Ovary (tissue), 9 donors: ENCODE results near the gene SH2B2. TPM values are rescaled to one million over a fixed set of nuclear protein-coding genes. Genes with fewer than 3 reads are reported as not detected.
"Not testable (repeated sequence)": the region's sequence is repeated elsewhere in the genome, so short reads cannot be mapped to it uniquely, and the experiment has no call there.

Experiments used
- DNase-seq, 5 donors: peaks; one replicate each; pipeline ENCODE4 v3.0.0-alpha.2; 2019 to 2020
- H3K27ac ChIP-seq, 2 donors: fragments of 200-600 bp; one replicate each; pipeline versions ENCODE4 v1.5.1 to v1.8.0; 2019 to 2022
- H3K27me3 ChIP-seq: fragments of 200-600 bp; one replicate; pipeline ENCODE4 v1.8.0; 2022
- H3K36me3 ChIP-seq: fragments of 200-600 bp; sonication (generic); one replicate; pipeline ENCODE4 v1.5.1; 2019
- H3K4me1 ChIP-seq: one replicate; pipeline ENCODE4 v1.8.1; 2013; ENCODE audit warnings: mild to moderate bottlenecking, moderate library complexity; ENCODE audit not compliant: insufficient read depth
- H3K4me3 ChIP-seq: fragments of 200-600 bp; sonication (generic); one replicate; pipeline ENCODE4 v1.5.1; 2017
- H3K9me3 ChIP-seq, 2 donors: fragments of 200-600 bp in 1 of 2; sonication (generic) in 1 of 2; one replicate each; pipeline versions ENCODE4 v1.5.1 to v1.8.1; 2013 to 2019; ENCODE audit warnings: mild to moderate bottlenecking in 1 of 2, moderate library complexity in 1 of 2
- EP300 ChIP-seq: sonication (generic); formaldehyde crosslinking; IDR thresholded peaks from one replicate; pipeline ENCODE4 v1.6.1; 2017; ENCODE audit warnings: antibody characterized with exemption
- POLR2A ChIP-seq: fragments of 450-650 bp; IDR thresholded peaks from one replicate; pipeline ENCODE4 v1.6.1; 2017; ENCODE audit warnings: antibody characterized with exemption, mild to moderate bottlenecking, moderate library complexity
- WGBS, 3 donors: extraction: QIAGEN DNeasy Blood & Tissue Kit in 1 of 3; methylation state at CpG; one replicate each; pipeline versions ENCODE4 v1.1.5 to v1.1.7; 2013 to 2017; 5-methylcytosine and 5-hydroxymethylcytosine counted together
- intact Hi-C, 4 donors: fragments of 100-400 bp; cut with DNase I; formaldehyde crosslinking; loops; one replicate each; pipeline versions ENCODE4 v1.11.0 to v1.15.1; 2022 to 2023
- polyA plus RNA-seq, 2 donors: library from polyadenylated mRNA; stranded (reverse); fragments of 200-250 nt in 1 of 2; fragments of 350-450 nt in 1 of 2; fragmentation: Illumina TruSeq in 1 of 2; extraction: RNeasy Lipid Tissue Mini Kit (QIAGEN cat#74804) in 1 of 2; gene quantifications; one replicate each; pipeline ENCODE4 v1.2.3, GENCODE V29; 2013 to 2014
- total RNA-seq, 7 donors: library from RNA; depleted of rRNA in 2 of 7; stranded (reverse); fragments of >200 nt in 2 of 7; fragmentation: NEBNext Ultra II Directional in 3 of 7; extraction: Animal tissue kit (Norgen Biotek cat#: 25700) in 3 of 7; gene quantifications; one replicate each; pipeline versions ENCODE4 v1.1.0 to v1.2.4, GENCODE V29; 2016 to 2023
- donor health status: DM: no; HTN: no; CAD: no; lungs with moderate emphysema.
- donor health status: DM: no; HTN: no; CAD: no.
- donor health status: Bipolar disorder and iron deficiency.
- donor health status: DM: yes; HTN: yes; CAD: no.
- donor health status: DM: no; HTN: no; CAD: no.
- donor health status: DM: yes; HTN: yes; CAD: no.

Gene SH2B2
- total and polyA plus RNA-seq, 9 donors = 1.4 to 8.9 (median 4.5) TPM

DNA sequence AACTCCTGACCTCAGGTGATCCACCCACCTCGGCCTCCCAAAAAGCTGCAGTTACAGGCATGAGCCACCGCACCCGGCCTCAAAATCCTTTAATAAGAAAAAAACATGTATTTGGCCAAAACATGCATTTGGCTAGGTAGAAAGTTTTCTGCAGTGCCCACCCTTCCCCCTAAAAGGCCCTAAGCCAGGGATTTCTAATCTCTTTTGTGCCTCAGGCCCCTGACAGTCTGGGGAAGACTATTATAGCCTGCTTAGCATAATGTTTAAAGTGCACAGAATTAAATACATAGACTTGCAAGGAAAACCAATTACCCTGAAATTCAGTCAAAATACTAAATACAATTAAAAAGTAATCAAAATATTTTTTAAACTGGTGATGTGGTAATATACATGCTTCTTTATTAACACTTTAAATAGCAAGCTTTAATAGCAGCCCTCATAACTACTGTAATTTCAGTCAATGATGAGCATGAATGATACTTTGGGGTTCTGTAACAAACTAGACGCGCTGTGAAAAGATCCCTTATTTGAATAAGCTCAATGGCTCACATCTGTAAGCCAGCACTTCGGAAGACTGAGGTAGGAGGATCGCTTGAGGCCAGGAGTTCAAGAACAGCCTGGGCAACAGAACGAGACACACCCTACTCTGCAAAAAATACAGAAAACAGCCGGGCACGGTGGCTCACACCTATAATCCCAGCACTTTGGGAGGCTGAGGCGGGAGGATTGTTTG lies 39.7 kb downstream of the SH2B2 start:
- TF ChIP-seq POLR2A (no peak), EP300 (no peak)
- Histone ChIP-seq H3K4me1 (no peaks in the 10 kb centered on the region), H3K27me3 (no peaks in the 10 kb centered on the region), H3K27ac (no peak overlapping the region), H3K36me3 (no peaks in the 10 kb centered on the region), H3K9me3 (no peaks in the 10 kb centered on the region), H3K4me3 (no peak overlapping the region)
- intact Hi-C loops = no loop called here
- no peak for DNase-seq
- WGBS, 3 donors = 70 to 86% (median 78%) methylated on average over 11 of the region's 11 CpGs

DNA sequence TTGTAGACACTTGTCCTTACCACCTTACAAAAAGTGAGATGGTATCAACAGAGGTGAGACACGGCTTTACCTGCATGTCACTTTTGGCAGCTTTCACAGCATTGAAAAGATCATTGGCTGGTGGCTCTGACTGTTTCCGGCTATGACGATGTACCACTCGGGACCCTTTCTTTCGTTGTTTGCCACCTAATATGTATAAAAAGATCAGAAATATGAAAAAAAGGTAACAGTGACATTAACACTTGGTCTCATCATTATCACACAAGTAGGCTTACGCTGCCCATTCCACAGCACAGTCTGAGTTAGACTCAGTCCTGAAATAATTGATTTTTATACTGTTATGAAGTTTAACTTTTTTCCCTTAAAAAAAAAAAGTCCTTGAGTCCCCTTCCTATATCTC lies 40.5 kb downstream of the SH2B2 start:
- H3K36me3 ChIP-seq, DNase-seq, H3K27me3 ChIP-seq, intact Hi-C loops, H3K9me3 ChIP-seq, H3K4me1 ChIP-seq, H3K27ac ChIP-seq, H3K4me3 ChIP-seq: not testable (repeated sequence)
- WGBS, 3 donors = 73 to 80% (median 74%) methylated on average over 6 of the region's 6 CpGs

DNA sequence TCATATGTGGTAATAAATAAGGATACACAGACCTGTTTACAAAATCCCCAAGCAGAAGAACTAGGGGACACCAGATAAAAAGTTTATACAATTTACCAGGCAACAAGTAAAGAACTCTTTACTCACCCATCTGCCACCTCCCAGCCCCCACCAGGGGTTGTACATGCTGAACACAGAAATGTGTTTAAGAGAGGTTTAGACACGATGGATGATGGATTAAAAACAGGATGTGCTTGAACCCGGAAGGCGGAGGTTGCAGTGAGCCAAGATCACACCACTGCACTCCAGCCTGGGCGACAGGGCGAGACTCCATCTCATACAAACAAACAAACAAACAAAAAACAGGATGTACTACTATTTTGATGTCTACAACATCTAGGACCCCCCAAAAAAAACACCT lies 42.2 kb downstream of the SH2B2 start:
- H3K4me3 ChIP-seq, H3K36me3 ChIP-seq, intact Hi-C loops, H3K27ac ChIP-seq, H3K9me3 ChIP-seq, DNase-seq, H3K4me1 ChIP-seq, H3K27me3 ChIP-seq: not testable (repeated sequence)
- 65 to 73% (median 71%) methylated on average over 4 to 5 of the region's 5 CpGs for WGBS, 3 donors

DNA sequence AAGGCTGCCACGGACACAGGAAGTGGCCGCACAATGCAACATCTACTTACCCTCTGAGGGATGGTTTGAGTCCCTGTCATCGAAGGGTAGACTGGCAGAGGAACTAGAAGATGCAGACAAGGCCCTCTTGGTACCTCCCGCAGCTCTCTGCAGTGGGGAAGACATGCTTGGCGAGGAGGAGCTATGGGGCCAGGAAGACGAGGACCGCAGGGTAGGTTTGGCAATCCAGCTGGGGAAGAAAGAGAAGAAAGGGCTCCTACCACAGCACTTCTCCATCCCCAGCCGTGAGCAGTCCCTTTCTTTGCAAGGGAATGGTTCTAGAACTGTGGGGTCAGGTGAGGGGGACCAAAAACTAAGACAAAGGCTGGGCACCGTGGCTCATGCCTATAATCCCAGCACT lies 42.7 kb downstream of the SH2B2 start:
- H3K4me3 ChIP-seq, H3K9me3 ChIP-seq, DNase-seq, H3K36me3 ChIP-seq, H3K4me1 ChIP-seq, intact Hi-C loops, H3K27ac ChIP-seq, H3K27me3 ChIP-seq: not testable (repeated sequence)
- WGBS, 3 donors = 65 to 69% (median 69%) methylated on average over 7 to 9 of the region's 9 CpGs

DNA sequence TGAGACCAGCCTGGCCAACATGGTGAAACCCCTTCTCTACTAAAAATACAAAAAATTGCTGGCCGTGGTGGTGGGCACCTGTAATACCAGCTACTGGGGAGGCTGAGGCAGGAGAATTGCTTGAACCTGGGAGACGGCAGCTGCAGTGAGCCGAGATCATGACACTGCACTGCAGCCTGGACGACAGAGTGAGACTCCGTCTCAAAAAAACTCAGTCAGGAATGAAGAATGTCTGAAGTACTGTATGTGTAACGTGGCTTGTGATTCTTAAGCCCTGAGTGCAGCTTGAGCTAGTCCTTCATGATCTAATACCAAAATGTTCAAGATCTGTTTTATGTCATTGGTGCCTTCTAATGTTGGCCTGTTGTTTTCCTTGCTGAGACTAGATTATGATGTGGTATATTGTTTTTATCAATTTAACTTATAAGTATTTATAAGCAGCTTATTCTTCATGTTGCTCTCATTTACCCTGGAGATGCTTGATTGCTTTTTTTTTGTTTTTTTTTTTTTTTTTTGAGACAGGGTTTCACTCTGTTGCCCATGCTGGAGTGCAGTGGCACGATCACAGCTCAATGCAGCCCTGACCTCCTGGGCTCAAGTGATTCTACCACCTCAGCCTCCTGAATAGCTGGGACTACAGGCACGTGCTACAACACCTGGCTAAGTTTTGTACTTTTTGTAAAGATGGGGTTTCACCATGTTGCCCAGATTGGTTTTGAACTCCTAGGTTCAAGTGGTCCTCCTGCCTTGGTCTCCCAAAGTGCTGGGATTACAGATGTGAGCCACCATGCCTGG lies 44.2 kb downstream of the SH2B2 start:
- H3K27ac ChIP-seq, H3K9me3 ChIP-seq, H3K36me3 ChIP-seq, H3K4me1 ChIP-seq, intact Hi-C loops, DNase-seq, H3K4me3 ChIP-seq, H3K27me3 ChIP-seq: not testable (repeated sequence)
- 81 to 86% (median 81%) methylated on average over 8 of the region's 8 CpGs for WGBS, 3 donors

DNA sequence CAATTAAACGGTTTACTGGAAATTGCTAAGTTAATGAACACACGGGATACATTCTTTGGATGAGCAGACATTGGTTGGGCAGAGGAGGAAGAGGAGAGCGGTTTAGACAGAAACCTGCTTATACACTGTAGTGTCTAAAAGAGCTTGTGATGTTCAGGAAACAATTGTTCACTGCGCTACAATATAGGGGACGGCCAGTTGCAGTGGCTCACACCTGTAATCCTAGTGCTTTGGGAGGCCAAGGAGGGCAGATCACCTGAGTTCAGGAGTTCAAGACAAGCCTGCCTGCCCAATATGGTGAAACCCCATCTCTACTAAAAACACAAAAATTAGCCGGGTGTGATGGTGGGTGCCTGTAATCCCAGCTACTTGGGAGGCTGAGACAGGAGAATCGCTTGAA lies 48.9 kb downstream of the SH2B2 start:
- intact Hi-C loops, H3K36me3 ChIP-seq, H3K9me3 ChIP-seq, H3K4me3 ChIP-seq, H3K4me1 ChIP-seq, H3K27me3 ChIP-seq, DNase-seq, H3K27ac ChIP-seq: not testable (repeated sequence)
- WGBS, 3 donors = 80 to 86% (median 83%) methylated on average over 7 of the region's 7 CpGs

DNA sequence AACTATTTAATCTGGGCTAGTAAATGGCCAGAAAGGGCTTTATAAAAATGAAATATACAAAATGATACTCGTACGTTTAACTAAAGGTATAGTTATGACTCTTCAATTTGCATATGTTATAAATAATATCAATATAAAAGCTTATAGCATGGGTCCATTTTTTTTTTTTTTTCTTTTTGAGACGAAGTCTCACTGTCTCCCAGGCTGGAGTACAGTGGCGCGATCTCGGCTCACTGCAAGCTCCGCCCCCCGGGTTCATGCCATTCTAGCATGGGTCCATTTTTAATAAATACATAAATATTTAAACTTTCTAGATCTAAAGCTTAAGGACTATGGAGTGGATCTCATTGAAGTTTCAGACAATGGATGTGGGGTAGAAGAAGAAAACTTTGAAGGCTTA lies 50.3 kb downstream of the SH2B2 start:
- H3K9me3 ChIP-seq, H3K27me3 ChIP-seq, H3K4me3 ChIP-seq, DNase-seq, intact Hi-C loops, H3K36me3 ChIP-seq, H3K4me1 ChIP-seq, H3K27ac ChIP-seq: not testable (repeated sequence)
- 79 to 83% (median 81%) methylated on average over 2 to 8 of the region's 8 CpGs for WGBS, 3 donors

DNA sequence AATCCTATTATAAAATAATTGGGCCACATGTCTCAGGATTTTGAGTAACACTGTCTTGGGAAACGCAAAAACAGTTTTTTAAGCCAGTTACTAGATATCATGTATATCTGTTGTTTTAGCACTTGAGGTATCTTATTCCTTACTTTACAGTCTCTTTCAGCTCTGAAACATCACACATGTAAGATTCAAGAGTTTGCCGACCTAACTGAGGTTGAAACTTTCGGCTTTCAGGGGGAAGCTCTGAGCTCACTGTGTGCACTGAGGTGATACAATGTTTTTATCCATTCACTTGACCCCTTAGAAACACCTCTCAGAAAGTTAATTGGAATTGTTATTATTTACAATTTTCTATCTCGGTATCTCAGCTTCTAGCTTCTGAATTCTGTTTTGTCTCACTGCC lies 50.8 kb downstream of the SH2B2 start:
- intact Hi-C loops, H3K27me3 ChIP-seq, H3K4me3 ChIP-seq, H3K36me3 ChIP-seq, H3K27ac ChIP-seq, H3K9me3 ChIP-seq, DNase-seq, H3K4me1 ChIP-seq: not testable (repeated sequence)
- 58 to 76% (median 62%) methylated on average over 4 of the region's 4 CpGs for WGBS, 3 donors

DNA sequence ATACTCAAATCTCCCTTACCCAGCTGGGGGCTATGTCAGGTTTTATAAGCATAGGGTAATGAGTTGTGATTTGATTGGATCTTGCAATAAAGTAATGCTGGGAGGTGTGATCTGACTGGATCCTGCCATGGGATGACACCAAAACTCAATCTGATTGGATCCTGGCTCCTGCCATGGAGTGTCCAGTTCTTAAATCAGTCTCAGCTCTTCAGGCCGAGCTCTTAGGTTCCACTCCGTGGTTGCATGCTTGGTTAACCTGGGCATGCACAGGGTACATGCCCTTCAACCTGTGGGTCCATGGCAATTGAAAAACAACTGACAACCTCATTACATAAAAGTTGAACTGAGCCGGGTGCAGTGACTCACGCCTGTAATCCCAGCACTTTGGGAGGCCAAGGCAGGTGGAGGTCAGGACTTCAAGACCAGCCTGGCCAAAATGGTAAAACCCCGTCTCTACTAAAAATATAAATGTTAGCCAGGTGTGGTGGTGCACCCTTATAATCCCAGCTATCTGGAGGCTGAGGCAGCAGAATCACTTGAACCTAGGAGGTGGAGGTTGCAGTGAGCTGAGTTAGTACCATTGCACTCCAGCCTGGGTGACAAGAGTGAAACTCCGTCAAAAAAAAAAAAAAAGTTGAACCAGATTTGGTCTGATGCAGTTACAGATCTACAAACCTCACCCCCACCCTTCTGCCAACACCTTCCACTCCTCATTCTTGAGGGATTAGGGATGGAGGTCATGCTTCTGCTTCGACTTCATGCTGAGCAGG lies 54.1 kb downstream of the SH2B2 start:
- DNase-seq, H3K27ac ChIP-seq, H3K4me1 ChIP-seq, H3K27me3 ChIP-seq, H3K9me3 ChIP-seq, H3K36me3 ChIP-seq, H3K4me3 ChIP-seq, intact Hi-C loops: not testable (repeated sequence)
- WGBS, 3 donors = 79 to 89% (median 83%) methylated on average over 5 of the region's 7 CpGs

DNA sequence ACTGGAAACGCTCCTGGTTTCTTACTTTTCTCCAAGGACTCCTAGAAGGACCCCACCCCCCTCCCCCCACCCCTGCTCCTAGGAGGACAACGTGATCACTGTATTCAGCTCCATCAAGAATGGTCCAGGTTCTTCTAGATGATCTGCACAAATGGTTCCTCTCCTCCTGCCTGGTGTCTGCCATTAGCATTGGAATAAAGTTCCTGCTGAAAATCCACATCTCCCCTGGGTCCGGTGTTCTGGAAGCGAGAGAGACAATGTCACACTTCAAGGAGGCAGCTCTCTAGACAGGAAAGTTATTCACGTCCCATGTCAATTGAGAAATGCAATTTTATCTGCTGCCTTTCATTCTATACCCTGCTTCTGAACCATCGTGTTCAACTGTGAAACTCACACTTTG lies 60.3 kb downstream of the SH2B2 start:
- H3K9me3 ChIP-seq, intact Hi-C loops, H3K27ac ChIP-seq, H3K36me3 ChIP-seq, DNase-seq, H3K4me3 ChIP-seq, H3K27me3 ChIP-seq, H3K4me1 ChIP-seq: not testable (repeated sequence)
- 84 to 89% (median 86%) methylated on average over 2 to 3 of the region's 6 CpGs for WGBS, 3 donors

DNA sequence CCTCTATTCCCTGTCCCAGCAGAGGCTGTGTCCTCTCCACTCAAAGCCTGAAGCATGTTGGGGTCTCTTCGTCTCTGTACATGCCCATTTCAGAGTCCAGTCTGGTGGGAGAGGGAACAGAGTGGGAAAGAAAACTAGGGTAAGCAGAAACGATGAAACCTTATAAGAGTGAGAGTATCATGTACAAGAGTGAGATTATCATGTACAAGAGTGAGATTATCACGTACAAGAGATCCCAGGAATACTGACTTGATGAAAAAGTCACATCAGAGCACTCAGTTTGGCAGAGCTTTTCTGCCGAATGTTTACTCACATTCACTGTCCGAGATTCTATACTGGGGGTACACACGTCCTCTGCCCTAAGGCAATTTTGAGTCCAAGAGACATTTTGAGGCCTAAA lies 69.7 kb downstream of the SH2B2 start, which contains the start of gene SPDYE6:
SPDYE6 (minus strand) TSS at position 101 of the 400 bp plus-strand sequence. CDS start 421 bp downstream, outside the sequence.
- H3K36me3 ChIP-seq, H3K27ac ChIP-seq, intact Hi-C loops, H3K27me3 ChIP-seq, H3K4me1 ChIP-seq, H3K4me3 ChIP-seq, H3K9me3 ChIP-seq, DNase-seq: not testable (repeated sequence)
- no CpG with 5 or more reads among the region's 6 CpGs for WGBS, 3 donors
